ENCODE results near the gene ZNF425. TPM values are rescaled to one million over a fixed set of nuclear protein-coding genes. Genes with fewer than 3 reads are reported as not detected.
"Not testable (repeated sequence)": the region's sequence is repeated elsewhere in the genome, so short reads cannot be mapped to it uniquely, and the experiment has no call there.

Gene ZNF425
- total RNA-seq, 4 donors from 2014 or later, result 0.77 to 8.8 (median 4.8) TPM; not detected in 1

DNA sequence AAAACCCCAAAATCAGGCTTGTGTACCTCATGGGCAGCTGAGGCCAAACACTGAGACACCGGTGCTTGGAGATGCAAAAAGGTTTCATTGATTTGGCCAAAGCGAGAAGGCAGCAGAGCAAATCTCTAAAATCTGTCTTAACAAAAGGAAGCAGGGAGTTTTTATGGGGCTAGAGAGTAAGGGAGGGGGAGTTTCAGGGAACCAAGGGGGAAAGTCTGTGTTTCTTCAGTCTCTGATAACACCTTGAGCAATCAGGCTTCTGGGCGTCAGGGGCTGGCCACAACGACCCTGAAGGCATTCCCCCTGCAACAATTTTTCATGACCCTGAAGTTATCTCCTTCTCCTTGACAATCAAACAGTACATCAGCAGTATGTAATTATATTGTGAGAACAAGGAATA, 32.9 kb downstream of the ZNF425 start:
- Histone ChIP-seq H3K4me3 (no peak overlapping the region), H3K27ac (no peak overlapping the region), H3K27me3 (no peaks in the 10 kb centered on the region), H3K4me1 (no peaks in the 10 kb centered on the region), H3K36me3 (no peaks in the 10 kb centered on the region), H3K9me3 (no peaks in the 10 kb centered on the region)
- TF ChIP-seq POLR2A (IDR thresholded peaks at IDR 0.05), result no peak
- TF ChIP-seq, protein P1, sequence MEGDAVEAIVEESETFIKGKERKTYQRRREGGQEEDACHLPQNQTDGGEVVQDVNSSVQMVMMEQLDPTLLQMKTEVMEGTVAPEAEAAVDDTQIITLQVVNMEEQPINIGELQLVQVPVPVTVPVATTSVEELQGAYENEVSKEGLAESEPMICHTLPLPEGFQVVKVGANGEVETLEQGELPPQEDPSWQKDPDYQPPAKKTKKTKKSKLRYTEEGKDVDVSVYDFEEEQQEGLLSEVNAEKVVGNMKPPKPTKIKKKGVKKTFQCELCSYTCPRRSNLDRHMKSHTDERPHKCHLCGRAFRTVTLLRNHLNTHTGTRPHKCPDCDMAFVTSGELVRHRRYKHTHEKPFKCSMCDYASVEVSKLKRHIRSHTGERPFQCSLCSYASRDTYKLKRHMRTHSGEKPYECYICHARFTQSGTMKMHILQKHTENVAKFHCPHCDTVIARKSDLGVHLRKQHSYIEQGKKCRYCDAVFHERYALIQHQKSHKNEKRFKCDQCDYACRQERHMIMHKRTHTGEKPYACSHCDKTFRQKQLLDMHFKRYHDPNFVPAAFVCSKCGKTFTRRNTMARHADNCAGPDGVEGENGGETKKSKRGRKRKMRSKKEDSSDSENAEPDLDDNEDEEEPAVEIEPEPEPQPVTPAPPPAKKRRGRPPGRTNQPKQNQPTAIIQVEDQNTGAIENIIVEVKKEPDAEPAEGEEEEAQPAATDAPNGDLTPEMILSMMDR (IDR thresholded peaks at IDR 0.05), result no peak
- no peak for DNase-seq
- intact Hi-C loops (cut with DNase I; ENCODE audit: low total_unique reads), result loop anchor here (10.0 kb wide), 1 partner anchor 88 kb away; no protein-coding TSS in a partner anchor

DNA sequence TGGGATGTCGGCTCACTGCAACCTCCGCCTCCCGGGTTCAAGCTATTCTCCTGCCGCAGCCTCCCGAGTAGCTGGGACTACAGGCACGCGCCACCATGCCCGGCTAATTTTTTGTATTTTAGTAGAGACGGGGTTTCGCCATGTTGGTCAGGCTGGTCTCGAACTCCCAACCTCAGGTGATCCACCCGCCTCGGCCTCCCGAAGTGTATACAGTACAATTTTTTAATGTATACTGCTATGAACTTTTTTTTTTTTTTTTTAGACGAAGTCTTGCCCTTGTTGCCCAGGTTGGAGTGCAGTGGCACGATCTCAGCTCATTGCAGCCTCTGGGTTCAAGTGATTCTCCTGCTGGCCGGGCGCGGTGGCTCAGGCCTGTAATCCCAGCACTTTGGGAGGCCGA, 33.9 kb downstream of the ZNF425 start:
- DNase-seq, H3K9me3 ChIP-seq, H3K4me3 ChIP-seq, H3K36me3 ChIP-seq, H3K27me3 ChIP-seq, H3K4me1 ChIP-seq: not testable (repeated sequence)
- H3K27ac ChIP-seq, result peak overlapping the region; percentile 96 to 98
- intact Hi-C loops (cut with DNase I; ENCODE audit: low total_unique reads), result loop anchor here (10.0 kb wide), 1 partner anchor 87 kb away; no protein-coding TSS in a partner anchor

DNA sequence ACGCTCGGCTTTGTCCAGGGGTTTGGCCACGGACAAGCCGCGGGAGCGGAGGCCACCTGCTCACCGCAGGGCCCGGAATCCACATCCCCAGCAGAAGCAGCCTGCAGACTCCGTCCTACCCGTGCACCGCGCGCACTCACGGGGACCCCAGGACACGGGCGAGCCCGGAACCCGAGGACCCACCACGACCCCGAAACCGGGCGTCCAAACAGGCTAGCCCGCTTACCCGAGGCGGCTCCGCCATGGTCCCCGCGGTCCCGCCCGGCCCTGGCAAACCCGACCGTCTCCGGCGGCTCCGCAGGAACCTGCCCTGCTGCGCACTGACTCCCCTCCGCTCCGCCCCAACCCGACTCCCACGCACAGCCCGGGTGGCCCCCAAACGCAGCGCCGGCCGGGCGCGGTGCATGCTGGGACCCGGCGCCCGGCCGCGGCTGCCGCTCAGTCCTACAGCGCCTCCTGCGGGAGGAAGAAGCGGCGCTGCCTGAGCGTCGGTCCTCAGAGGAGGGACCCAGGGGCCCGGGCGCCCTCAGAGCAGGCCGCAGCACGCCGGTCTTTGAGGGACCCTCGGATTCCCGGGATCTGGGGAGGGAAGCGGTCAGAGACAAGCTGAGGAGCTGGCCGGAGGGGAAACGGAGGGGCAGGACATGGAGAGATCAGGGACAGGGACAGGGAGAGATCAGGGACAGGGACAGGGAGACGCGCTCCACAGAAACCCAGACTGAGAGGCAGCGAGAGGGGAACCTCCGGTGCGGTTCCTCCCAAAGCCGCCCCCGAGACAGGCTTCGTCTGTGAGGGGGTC, 35.5 kb downstream of the ZNF425 start, which contains the start of gene ZNF786:
ZNF786 (minus strand) TSS at position 322 of the 799 bp plus-strand sequence; CDS start at position 244, 78 bp downstream.
- Histone ChIP-seq H3K4me3 (peak within 1 kb of the TSS; percentile 83 to 86), H3K36me3 (no peaks in the 10 kb centered on the region), H3K27me3 (no peaks in the 10 kb centered on the region), H3K27ac (peak within 1 kb of the TSS; percentile 96 to 98), H3K9me3 (no peaks in the 10 kb centered on the region), H3K4me1 (no peaks in the 10 kb centered on the region)
- peak; percentile 88 to 94 for DNase-seq
- intact Hi-C loops (cut with DNase I; ENCODE audit: low total_unique reads), result loop anchor here (10.0 kb wide), 1 partner anchor 86 kb away; no protein-coding TSS in a partner anchor
- TF ChIP-seq, protein P1 (IDR thresholded peaks at IDR 0.05), result peak; percentile 85 to 98 (median 97)
- peak; percentile 34 to 90 for TF ChIP-seq POLR2A (IDR thresholded peaks at IDR 0.05)

DNA sequence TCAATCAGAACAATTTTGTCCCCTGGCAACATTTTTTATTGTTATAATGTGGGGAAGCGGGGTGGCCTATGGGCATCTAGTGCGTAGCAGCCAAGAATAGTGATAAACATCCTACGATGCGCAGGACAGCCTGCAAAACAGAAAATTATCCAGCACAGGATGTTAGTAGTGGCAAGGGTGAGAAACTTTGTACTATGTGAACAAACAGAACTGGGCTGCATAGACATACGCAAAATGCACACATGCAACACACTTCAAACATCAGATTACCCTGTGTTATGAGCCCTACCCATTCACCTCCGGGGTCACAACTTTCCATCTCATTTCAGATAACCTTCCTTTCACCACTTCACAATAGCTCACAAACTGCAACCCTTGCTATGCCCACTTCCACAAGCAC, 38.7 kb downstream of the ZNF425 start:
- intact Hi-C loops (cut with DNase I; ENCODE audit: low total_unique reads), result no loop called here

DNA sequence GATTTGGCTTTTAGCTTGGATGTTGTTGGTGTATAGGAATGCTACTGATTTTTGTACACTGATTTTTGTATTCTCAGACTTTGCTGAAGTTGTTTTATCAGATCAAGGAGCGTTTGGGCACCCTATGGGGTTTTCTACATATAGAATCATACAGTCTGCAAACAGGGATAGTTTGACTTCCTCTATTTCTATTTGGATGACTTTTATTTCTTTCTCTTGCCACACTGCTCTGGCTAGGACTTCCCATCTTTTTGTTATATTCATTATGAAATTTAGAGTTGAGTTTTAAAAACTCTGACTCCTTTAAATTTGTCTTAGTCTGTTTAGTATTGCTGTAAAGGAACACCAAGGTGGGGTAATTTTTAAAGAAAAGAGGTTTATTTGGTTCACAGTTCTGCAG, 40.3 kb downstream of the ZNF425 start:
- no peak for TF ChIP-seq POLR2A (IDR thresholded peaks at IDR 0.05)
- TF ChIP-seq, protein P1 (IDR thresholded peaks at IDR 0.05), result no peak
- Histone ChIP-seq H3K27ac (no peak overlapping the region), H3K4me3 (no peak overlapping the region), H3K27me3 (no peaks in the 10 kb centered on the region), H3K9me3 (no peaks in the 10 kb centered on the region), H3K4me1 (no peaks in the 10 kb centered on the region), H3K36me3 (no peaks in the 10 kb centered on the region)
- DNase-seq, result no peak
- intact Hi-C loops (cut with DNase I; ENCODE audit: low total_unique reads), result no loop called here

More for the DNA sequence above, 38.7 kb downstream of the ZNF425 start:
- no peak overlapping the region for H3K27ac ChIP-seq
- no peaks in the 10 kb centered on the region for H3K4me1 ChIP-seq
- no peak for DNase-seq
- H3K4me3 ChIP-seq, result no peak overlapping the region
- H3K36me3 ChIP-seq, result no peaks in the 10 kb centered on the region
- no peaks in the 10 kb centered on the region for H3K27me3 ChIP-seq
- H3K9me3 ChIP-seq, result no peaks in the 10 kb centered on the region
- TF ChIP-seq, protein P1 (IDR thresholded peaks at IDR 0.05), result no peak
- TF ChIP-seq POLR2A (IDR thresholded peaks at IDR 0.05), result no peak

All from uterus (tissue), 4 donors.